ENCODE data around the gene RPRD1B.

The RPRD1B gene

DNA sequence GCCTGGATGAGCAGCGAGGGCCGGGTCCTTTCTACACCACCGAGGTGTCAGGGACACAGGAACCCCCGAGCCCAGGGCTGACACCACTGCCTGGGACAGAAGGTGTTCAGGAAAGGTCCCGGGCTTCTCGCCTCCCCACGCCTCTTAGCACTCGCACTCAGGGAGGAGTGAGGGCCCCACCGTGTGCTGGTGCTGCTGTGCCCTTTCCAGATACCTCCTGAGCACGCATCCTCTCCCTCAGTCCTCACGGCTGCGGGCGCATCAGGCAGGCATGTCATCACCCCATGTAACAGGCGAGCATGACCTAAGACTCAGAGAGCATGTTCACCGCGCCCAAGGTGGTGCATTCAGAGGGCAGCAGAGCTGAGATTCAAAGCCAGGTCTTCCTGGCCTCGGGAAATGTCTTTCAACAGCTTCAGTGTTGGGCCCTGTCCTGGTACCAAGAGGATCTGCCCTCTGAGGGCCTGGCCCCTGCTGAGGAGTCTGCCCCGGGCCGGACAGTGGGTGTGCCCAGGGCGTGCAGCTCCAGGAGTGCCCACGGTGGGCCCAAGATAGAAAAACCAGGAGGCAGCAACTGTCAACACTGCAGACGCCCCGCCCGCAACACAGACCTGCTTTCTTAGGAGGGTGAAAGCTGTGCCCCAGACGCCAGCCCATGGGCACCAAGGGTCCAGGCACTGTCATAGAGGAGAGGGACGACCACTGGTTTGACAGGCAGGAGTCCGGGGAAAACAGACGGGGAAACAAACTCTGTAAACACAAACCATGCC, 102.3 kb downstream of the RPRD1B start:
- Mint-ChIP-seq H3K27ac (no peak overlapping the region), H3K4me3 (no peak overlapping the region), H3K36me3 (ENCODE audit: low read depth) (peaks cover 53% of the 10 kb centered on the region), H3K27me3 (peaks cover 11% of the 10 kb centered on the region), H3K4me1 (ENCODE audit: low read depth) (peaks cover 16% of the 10 kb centered on the region), H3K9me3 (no peaks in the 10 kb centered on the region)
- intact Hi-C loops (cut with micrococcal nuclease), result no loop called here

DNA sequence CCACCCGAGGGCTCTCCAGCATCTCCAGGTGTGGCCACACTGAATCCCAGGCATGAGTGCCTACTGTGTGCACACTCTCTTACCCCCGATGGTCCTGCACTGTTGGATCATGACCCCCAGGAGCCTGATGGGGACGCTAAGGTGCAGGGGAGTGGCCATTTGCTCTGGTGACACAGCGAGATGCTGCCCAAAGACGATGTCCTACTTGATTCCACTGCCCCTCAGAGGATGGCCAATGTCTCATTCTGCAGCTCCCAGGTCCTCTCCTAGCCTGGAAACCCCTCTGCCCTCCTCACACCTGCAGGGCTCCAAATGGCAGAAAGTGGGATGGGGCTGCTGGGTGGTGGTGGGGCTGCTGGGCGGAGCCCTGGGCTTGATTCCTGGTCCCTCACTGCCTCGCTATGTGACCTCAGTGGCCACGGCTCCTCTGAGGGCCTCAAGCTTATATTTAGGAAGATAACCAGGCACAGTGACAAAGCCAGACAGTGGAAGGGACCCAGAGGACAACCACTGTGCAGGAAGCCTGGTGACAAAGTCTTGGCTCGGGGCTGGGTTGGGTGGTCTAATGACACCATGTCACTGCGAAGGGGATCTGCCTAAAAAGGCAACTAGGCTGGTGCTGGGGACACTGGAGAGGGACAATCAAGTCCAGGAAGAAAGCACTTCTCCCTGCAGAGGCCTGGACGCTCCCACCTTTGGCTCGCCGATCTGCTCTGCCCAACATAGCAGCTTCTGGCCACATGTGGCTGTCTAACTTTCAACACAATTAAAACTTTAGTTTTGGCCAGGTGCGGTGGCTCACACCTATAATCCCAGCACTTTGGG, 103.1 kb downstream of the RPRD1B start:
- Mint-ChIP-seq H3K27ac (no peak overlapping the region), H3K36me3 (ENCODE audit: low read depth) (peaks cover 50% of the 10 kb centered on the region), H3K9me3 (no peaks in the 10 kb centered on the region), H3K4me1 (ENCODE audit: low read depth) (peaks cover 24% of the 10 kb centered on the region), H3K27me3 (peaks cover 11% of the 10 kb centered on the region), H3K4me3 (no peak overlapping the region)
- intact Hi-C loops (cut with micrococcal nuclease), result no loop called here

DNA sequence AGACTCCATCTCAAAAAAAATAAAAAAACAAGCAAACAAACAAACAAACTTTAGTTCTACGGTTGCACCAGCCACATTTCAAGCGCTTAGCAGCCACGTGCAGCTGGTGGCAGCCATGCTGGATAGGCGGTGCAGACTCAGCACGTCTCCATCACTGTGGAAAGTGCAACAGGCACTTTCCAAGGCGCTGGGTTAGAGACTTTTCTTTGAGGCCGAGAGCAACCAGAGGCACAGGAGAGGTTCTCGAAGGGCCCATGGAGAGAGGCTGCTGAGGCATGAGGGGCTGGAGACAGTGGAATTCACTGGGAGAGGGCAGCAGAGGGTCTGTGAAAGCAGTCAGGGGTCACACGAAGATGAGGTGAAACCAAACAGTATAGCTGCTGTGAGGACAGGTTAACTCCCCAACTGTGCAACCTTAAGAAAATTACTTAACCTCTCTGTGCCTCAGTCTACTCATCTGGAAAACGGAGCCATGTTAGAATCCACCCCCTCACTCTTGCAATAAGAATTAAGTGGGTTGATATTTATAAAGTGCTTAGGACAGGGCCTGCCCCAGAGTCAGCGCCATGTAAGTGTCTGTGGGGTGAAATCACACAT, 104.0 kb downstream of the RPRD1B start:
- Mint-ChIP-seq H3K4me1 (ENCODE audit: low read depth) (peaks cover 33% of the 10 kb centered on the region), H3K27ac (no peak overlapping the region), H3K4me3 (no peak overlapping the region), H3K36me3 (ENCODE audit: low read depth) (peaks cover 46% of the 10 kb centered on the region), H3K27me3 (peaks cover 7% of the 10 kb centered on the region), H3K9me3 (no peaks in the 10 kb centered on the region)
- intact Hi-C loops (cut with micrococcal nuclease), result no loop called here

DNA sequence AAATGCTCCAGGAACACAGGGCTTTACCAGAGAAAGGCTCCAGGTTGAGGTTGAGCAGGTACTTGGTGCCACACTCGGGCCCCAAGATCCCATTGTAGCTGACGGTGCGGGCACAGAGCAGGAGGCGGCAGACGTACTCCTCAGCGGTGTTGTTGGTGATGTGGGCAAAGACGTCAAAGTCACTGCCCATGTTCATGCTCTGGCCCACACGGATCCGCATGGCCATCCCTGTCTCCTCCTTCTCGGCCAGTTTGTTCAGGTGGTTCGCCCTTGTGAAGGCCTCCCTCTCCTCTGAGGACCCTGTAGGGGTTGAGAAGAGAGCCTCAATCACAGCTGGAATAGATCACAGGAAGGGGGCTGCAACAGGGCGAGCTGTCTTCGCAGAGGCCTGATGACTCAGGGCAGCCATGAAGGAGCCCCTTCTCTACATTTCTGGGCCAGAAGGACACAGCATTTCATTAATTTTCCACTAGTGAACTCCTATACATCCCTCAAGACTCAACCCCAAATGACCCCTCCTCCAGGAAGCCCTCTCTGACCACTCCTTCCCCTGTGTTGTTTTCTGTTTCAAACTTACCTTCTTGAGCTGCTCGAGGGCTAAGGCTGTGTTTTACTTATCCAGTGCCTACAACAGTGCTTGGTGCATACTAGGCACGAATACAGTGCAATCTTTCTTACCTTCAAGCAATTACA, 104.7 kb downstream of the RPRD1B start:
- Mint-ChIP-seq H3K4me1 (ENCODE audit: low read depth) (peaks cover 40% of the 10 kb centered on the region), H3K27ac (no peak overlapping the region)
- intact Hi-C loops (cut with micrococcal nuclease), result no loop called here

DNA sequence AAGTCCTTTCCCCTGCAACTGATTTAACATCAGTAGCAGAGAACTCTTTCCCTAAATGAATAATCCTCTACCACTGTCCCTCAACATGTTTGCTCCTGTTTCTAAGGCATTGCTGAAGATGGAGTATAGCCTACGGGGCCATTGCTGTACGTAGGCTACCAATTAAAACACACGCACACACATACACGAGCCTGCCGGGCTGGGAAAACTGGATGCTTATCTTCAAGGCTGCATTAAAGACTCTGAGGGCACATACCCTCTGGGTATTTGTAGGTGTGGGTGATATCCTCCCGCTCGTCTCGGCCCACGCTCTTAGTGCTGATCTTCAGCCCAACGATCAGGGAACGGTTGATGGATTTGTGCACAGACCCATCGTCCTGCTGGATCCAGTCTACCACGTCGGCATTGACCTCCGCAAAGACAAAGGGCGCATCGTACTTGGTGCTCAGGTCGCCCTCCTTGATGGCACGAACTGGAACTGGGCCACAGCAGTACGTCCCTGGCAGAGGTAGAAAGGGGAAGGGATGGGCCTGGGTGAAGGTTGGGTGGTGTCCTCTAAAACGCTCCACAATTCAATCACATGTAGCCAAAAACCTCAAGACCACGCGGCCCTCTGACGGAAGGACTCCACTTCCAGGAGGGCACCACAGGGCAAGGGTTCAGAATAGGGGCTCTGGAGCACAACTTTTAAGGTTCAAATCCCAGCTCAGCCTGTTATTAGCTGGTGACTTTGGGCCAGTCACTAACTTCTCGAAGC, 105.8 kb downstream of the RPRD1B start:
- Mint-ChIP-seq H3K9me3 (no peaks in the 10 kb centered on the region), H3K36me3 (ENCODE audit: low read depth) (peaks cover 34% of the 10 kb centered on the region), H3K4me1 (ENCODE audit: low read depth) (peaks cover 50% of the 10 kb centered on the region), H3K4me3 (no peak overlapping the region), H3K27me3 (peaks cover 2% of the 10 kb centered on the region), H3K27ac (no peak overlapping the region)
- intact Hi-C loops (cut with micrococcal nuclease), result no loop called here

More for the DNA sequence above, 104.7 kb downstream of the RPRD1B start:
- Mint-ChIP-seq H3K4me3 (no peak overlapping the region), H3K27me3 (peaks cover 5% of the 10 kb centered on the region), H3K9me3 (no peaks in the 10 kb centered on the region), H3K36me3 (ENCODE audit: low read depth) (peaks cover 41% of the 10 kb centered on the region)

DNA sequence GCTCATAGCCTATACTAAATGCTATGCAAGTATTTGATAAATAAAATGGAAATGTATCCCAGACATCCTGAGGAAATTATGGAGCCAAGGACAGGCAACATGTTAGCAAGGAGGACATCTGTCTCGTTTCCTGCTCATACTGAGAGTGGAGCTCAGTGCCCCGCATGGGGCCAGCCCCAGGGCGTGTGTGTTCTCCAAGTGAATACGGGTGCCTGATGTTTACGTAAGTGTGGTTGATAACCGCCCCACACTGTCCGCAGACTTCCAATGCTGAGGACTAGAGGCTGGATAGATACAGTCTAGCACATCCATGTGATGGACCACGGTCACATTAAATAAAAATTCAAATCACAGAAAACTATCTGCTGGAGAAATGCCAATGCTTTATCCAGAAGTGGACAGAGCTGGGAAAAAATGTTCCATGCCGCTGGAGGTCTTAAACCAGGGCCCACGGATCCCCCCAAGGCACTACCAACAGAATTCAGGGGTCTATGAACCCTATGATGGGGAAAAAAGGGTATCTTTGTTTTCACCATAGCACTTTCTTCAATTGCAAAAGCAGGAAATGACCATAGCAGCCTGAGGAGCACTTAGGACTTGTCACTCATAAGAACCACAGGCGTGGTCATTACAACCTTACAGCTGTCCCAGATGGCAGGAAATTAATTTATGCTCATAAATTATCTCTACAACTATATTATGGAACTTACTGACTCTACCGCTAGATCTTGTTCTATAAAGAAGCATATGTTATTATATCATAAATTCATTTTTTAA, 106.6 kb downstream of the RPRD1B start:
- peaks cover 52% of the 10 kb centered on the region for H3K4me1 Mint-ChIP-seq (ENCODE audit: low read depth)
- no peak overlapping the region for H3K27ac Mint-ChIP-seq
- no peaks in the 10 kb centered on the region for H3K27me3 Mint-ChIP-seq
- H3K4me3 Mint-ChIP-seq, result no peak overlapping the region
- no peaks in the 10 kb centered on the region for H3K9me3 Mint-ChIP-seq
- H3K36me3 Mint-ChIP-seq (ENCODE audit: low read depth), result peaks cover 34% of the 10 kb centered on the region
- intact Hi-C loops (cut with micrococcal nuclease), result no loop called here

DNA sequence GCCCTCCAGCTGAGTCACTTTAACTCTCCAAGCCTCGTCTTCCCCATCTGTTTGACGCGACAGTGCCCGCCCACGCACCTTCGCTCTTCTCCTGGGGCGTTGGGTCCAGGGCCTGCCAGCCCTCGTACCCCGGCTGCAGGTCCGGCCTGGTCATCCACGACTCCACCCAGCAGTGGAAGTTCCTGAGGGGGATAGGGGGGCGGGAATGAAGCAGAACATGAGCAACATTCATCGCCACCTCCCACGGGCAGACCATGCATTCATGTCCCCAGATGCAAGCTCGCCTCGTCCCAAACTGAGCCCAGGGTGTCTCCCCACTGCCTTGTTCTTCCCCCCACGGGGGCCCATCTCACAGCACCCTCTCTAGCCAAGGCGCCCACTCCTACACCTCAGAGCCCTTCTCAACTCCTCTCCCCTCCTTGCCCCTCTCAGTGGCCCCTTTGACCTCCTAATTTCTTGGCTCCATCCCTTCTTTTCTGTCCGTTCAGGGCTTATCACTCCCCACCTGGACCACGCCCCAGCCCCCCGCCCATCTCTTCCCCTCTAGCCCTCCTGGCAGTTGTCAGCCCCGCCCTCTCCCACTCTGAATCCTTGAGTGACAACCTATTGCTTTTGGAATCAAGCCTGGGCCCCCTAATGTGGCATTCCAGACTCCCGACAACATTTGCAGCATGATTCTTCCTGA, 107.8 kb downstream of the RPRD1B start:
- Mint-ChIP-seq H3K4me1 (ENCODE audit: low read depth) (peaks cover 48% of the 10 kb centered on the region), H3K9me3 (no peaks in the 10 kb centered on the region), H3K27me3 (no peaks in the 10 kb centered on the region), H3K4me3 (no peak overlapping the region), H3K27ac (peak overlapping the region; percentile 67), H3K36me3 (ENCODE audit: low read depth) (peaks cover 29% of the 10 kb centered on the region)
- intact Hi-C loops (cut with micrococcal nuclease), result no loop called here

Data from dendritic cell treated with granulocyte-macrophage colony-stimulating factor and Interleukin-4, amounts not matched to agents 40 ng/mL and 50 ng/mL, for 4 days (primary cell).